NCI-H187 treated with DMSO at 0.1 percent for 48 hours (cell line): ENCODE results near the gene ME2.
"Not testable (repeated sequence)": the region's sequence is repeated elsewhere in the genome, so short reads cannot be mapped to it uniquely, and the experiment has no call there.

ENCODE experiments used
- DNase-seq: peaks from one replicate; lab custom pipeline; 2025; lab: John Stamatoyannopoulos, UW

The ME2 gene

DNA sequence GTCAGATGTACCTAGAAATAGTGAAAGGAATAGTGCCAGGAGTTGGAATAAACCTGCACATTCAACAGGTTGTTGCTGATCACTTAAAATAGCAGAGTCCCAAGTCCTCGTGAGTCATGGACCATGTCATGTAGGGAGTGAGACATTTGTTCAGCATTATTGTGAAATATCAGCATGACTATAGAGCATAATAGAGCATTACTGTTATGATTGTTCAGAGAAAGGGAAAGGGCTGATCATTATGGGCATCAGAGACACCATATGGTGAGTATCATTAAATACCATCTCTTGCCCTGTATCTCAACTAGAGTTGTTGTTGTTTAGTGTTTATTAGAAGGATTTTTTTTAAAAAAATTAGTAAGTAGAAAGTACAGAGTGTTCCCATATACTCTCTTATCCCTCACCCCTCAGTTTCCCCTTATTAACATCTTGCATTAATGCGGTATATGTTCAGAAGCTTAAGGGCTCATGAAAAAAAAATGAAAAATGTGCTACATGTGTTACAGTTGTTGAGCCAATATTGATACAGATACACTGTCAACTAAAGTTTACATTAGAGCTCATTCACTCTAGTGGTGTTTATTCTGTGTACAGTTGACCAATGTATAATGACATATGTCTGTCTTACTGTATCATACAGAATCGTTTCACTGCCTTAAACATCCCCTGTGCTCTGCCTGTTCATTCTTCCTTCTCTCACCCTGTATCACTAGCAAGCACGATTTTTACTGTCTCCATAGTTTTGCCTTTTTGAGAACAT lies 94.6 kb downstream of the ME2 start:
- DNase-seq = no peak

DNA sequence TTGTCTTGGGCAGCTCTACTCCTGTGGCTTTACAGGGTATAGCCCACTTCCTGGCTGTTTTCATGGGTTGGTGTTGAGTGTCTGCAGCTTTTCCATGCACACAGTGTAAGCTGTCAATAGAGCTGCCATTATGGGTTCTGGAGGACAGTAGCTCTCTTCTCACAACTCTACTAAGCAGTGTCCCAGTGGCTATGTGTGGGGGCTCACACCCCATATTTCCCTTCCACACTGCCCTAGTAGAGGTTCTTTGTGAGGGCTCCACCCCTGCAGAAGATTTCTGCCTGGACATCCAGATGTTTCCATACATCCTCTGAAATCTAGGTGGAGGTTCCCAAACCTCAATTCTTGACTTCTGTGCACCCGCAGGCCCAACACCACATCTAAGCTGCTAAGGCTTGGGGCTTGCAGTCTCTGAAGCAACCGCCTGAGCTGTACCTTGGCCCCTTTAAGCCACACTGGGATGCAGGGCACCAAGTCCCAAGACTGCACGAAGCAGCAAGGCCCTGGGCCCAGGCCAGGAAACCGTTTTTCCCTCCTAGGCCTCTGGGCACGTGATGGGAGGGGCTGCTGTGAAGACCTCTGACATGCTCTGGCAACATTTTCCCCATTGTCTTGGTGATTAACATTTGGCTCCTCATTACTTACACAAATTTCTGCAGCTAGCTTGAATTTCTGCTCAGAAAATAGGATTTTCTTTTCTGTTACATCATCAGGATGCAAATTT lies 98.3 kb downstream of the ME2 start:
- no peak for DNase-seq

DNA sequence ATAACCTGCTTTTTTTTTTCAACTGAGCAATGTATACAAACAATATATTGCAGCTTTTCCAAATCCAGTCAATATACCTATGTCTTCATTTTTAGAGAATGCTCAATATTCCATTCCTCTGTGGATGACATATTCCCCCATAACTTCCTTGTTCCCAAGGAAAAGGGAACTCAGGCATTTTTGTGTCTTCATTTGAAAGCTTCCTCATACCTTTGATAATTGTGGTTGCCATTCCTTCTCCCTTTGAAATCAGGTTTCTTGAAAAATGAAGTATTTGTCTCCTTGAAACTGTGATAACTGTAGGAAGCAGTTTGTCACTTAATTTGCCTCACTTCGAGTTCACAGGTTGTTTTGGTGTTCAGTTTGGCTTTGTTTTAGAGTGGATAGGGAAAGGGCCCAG lies 102.5 kb downstream of the ME2 start:
- DNase-seq = no peak

DNA sequence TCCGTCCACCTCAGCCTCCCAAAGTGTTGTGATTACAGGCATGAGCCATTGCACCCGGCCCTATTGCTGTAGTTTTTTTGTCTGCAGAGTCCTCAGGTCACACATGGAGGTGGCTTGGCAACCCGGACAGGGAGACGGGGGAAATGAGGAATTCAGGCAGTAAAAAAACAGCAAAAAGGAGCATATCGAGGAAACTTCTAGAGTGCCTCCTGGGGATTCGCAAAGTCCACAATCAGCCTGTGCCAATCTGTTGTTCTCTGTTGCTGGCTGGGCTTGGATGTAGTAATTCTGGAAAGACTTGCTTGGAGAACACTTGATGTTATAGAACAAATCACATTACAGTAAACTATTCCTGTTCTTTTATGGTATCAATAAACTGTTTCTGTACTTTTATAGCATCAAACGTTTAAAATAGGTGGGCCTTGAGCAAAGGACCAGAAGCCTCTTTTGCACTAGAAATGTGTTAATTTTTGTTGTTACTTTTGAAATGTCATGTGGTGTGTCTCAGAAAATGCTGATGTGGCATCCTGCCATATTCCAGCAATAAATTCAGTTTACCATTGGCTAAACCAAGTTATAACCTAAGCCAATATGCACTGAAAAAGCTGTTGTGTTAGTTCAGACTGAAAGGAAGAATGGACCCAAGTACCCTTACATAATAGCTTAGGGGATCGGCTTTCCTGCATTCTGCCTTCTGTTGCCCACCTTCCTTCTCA lies 103.3 kb downstream of the ME2 start:
- DNase-seq = no peak

DNA sequence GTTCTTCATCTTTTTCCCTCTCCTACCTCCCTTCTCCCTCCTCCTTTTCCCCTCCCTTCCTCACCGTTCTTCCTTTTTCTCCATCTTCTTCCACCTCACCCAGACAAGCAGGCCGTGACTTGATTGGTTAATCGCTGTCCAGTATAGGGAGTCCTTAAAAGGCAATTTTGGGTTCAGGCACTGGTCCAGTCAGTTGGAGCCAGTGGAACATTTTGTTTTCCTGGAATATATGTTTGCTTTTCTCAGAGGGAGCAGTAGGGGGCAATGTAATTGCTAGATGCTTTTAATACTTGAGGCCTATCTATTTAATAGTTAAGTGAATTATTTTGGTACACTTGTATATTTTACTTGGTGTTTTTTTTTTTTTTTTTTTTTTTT lies 103.9 kb downstream of the ME2 start:
- DNase-seq = no peak

DNA sequence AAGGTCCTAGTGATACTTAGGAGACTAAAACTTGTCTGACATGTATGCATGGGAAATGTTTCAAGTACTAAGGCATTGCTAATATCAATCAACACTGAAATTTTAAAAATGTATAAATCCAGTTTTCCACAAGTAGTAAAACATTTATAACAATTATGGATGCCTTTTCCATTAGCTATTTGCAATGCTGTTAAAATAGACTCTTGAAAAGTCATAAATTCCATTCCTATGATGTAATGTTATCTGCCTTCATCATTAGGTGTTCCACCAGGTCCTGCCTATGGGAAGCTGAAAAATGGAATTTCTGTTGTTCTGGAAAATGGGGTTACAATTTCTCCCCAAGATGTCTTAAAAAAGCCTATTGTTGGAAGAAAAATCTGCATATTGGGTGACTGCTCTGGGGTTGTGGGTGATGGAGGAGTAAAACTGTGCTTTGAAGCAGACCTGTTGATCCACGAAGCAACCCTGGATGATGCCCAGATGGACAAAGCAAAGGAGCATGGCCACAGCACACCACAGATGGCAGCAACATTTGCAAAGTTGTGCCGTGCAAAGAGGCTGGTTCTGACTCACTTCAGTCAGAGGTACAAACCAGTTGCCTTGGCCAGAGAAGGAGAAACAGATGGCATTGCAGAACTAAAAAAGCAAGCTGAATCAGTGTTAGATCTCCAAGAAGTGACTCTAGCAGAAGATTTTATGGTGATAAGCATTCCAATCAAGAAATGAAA lies 107.6 kb downstream of the ME2 start:
- DNase-seq = no peak

DNA sequence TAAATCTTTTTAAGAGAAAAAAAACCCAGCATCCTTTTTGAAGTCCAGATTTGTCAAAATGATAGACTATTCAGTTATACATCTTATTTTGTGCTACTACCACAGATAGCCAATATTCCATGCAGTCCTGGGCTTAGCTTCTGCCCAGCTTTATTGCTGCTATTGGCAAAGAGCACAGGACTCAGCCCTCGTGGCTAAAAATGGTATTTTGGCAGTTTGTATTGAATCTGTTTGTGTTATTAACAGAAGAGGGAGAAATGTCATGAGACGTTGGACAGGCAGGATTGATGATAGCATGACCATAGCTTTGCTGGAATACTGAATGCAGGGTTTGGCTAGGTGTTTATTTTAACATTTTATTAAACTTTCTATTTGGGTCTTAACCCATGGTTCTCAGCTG lies 108.3 kb downstream of the ME2 start:
- DNase-seq = no peak

DNA sequence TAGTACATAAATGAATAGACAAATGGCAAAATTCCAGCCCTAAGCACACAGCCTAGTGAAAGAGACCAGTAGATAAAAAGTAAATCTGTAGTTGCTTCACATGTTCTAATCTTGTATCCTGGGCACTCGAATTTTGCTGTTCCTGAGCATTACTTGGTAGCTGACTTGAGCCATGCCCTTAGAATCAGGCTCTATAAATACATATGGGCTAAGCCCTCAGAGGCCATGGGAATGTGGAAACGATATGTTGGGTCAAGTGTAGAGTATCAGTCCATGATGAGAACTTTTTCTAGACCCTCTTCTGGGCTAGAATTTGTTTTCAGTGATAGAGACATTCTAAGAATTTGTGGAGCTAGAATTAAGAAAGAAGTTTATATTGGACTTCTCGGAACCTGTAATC lies 110.8 kb downstream of the ME2 start:
- no peak for DNase-seq

DNA sequence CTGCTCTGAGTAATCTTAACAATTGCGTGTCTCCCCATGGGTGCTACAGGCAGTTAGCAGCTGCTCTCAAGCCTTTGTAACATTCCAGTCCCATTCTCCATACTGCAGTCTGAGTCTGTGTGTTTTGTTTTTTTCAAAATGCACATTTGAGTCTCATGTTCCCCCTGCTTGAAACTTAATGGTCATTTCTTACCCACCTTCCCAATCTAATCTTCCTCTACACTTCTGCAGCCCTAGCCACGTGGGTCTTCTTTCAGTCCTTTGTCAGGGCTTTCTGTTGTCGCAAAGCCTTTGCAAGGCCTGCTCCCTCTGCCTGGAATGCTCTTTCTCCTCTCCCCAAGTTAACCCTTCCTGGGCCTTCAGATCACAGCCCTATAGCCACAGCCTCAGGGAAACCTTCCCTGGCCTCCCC lies 113.4 kb downstream of the ME2 start:
- no peak for DNase-seq

DNA sequence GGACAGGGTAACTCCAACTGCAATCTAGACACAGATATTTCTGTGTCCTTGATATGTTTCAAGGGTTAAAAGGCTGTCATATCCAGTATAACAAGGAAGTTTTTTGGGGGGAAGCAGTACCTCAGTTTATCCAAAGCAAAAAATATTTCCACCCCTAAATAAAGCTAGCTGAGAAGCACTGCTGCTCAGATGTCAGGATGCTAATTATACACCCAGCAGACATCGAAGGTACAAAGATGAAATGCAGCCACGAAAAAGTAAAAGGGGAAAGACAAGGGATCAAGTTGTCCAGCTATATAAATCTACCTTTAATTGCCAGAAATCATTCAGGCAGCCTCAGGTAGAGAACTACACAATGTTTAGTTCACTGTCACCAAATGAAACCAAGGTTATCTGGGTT lies 115.1 kb downstream of the ME2 start:
- DNase-seq = no peak

DNA sequence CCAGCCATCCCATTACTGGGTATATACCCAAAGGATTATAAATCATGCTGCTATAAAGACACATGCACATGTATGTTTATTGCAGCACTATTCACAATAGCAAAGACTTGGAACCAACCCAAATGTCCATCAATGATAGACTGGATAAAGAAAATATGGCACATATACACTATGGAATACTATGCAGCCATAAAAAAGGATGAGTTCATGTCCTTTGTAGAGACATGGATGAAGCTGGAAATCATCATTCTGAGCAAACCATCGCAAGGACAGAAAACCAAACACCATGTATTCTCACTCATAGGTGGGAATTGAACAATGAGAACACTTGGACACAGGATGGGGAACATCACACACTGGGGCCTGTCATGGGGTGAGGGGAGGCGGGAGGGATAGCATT lies 124.3 kb downstream of the ME2 start:
- not testable (repeated sequence) for DNase-seq
